Activated CD4-positive, alpha-beta T cell treated with anti-CD3 and anti-CD28 coated beads for 1 hour (primary cell): ENCODE results near the gene LCE6A.

Experiments
- DNase-seq: peaks from one replicate; pipeline ENCODE4 v3.0.0-alpha.2; 2020

LCE6A gene

DNA sequence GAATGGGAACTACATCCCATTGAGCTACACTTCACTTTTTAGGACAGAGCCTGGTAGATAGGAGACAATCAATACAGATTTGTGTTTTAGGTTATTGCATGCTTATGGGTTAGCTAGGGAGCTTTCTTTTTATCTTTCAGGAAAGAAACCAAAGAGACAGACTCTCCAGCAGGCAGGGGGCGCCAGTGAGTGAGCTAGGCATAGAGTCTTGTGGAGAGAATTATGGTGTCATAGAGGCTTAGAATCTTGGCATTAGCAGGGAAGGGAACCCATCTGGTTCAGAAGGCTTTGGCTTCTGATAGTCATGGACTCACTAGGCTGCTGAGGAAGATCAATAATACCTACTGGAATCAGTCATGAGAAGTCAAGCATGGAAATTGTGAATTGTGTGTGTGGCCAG is 35.4 kb downstream of the LCE6A start, which contains the start of gene SMCP:
Gene SMCP, plus strand, starts transcription at position 281 of the 400 bp plus-strand sequence. CDS start 6,101 bp downstream, outside the sequence.
- no peak for DNase-seq

- no peak for DNase-seq
Measured at GRCh38 chr1:152879559-152880198, 37.0 kb downstream of the LCE6A start.

DNA sequence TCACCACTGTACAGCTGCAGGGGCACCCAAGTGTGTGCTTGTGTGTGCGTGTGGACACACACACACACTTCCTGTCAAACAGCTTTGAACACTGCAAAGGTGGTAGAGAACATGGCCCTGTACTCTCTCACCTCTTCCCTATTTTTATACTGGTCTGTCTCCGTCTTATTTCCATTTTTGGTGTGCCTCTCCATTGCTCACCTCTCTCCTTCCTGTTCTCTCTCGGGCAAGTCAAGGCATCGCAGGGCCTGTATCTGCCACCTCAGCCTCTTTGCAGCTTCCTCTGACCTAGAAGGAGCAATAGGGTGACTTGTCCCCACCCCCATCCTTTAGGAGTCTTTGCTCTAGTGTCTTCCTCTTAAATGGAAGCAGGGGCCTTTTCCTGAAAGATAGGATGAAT is 37.7 kb downstream of the LCE6A start:
- DNase-seq = no peak

DNA sequence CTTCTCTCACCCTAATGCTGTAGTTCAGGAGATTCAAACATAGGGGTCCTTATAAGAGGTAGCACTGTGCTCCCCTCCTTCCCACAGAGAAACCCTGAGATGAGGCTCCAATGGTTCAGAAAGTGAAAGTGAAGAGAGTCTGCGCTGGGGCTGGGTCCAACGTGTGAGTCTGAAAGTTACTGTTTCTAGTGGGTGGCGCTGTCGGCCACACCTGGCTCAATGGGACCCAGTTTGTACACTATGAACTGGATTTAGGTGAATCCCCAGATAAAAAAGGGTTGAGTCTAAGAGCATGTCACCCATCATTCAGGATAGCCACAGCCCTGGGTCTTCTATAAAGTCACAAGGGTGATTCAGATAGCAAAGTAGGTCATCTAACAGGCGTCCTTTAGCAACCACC is 38.3 kb downstream of the LCE6A start:
- DNase-seq = no peak

GRCh38 chr1:152884085-152884484 is 41.4 kb downstream of the LCE6A start:
- DNase-seq = no peak

DNA sequence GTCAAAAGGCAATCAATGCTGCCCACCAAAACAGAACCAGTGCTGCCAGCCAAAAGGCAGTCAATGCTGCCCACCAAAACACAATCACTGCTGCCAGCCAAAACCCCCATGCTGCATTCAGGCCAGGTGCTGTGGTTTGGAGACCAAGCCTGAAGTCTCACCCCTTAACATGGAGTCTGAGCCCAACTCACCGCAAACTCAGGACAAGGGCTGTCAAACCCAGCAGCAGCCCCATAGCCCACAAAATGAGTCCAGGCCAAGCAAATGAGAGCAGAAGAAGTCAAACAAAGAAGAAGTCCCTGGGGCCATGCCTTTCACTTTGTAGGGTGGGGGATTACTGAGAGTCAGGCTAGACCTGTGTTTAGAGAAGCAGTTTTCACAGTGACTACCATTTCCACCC is 41.9 kb downstream of the LCE6A start:
- no peak for DNase-seq

- DNase-seq = no peak
Measured at GRCh38 chr1:152884966-152885624, 42.4 kb downstream of the LCE6A start.

DNA sequence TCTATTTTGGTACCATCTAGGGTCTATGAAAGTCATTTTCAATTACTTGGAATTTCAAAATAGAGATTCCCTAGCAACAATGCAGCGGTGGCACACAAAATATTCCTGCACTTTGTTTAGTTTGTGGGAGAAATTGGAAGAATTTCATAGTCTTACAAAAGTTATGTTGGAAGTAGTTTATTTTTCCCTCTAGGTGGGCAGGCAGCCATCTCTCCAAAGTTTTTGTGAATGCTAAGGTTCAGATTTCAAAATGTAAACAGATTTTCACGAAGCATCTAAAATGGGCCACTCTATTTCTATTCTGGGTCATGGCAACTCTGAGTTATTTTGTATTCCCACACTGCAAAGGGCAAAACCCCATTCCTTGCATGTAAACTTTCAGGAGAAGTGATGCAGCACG is 43.4 kb downstream of the LCE6A start:
- no peak for DNase-seq

- DNase-seq = no peak
Measured at GRCh38 chr1:152886758-152887409, 44.2 kb downstream of the LCE6A start.

DNA sequence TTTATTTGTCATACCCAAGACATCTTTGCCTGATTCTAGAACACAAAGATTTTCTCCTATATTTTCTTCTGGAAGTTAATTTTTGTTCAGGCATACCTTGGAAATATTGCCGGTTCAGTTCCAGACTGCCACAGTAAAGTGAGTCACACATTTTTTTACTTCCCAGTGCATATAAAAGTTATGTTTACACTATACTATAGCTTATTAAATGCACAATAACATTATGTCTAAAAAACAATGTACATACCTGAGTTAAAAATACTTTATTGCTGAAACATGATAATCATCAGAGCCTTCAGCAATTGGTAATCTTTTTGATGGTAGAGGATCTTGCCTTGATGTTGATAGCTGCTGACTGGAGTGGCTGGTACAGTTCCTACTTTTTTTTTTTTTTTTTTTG is 45.5 kb downstream of the LCE6A start:
- no peak for DNase-seq
